ENCODE measurements around the gene BIK.
"Not testable (repeated sequence)": the region's sequence is repeated elsewhere in the genome, so short reads cannot be mapped to it uniquely, and the experiment has no call there.

BIK gene

GRCh38 chr22:43104056-43104625, 6.4 kb upstream of the BIK start:
- in situ Hi-C loops (cut with HindIII; ENCODE audit: low sequenced_read_pairs): not testable (repeated sequence)

GRCh38 chr22:43104950-43105349, 5.6 kb upstream of the BIK start:
- in situ Hi-C loops (cut with HindIII; ENCODE audit: low sequenced_read_pairs): not testable (repeated sequence)

GRCh38 chr22:43106302-43106701, 4.2 kb upstream of the BIK start:
- in situ Hi-C loops (cut with HindIII; ENCODE audit: low sequenced_read_pairs): no loop called here

- in situ Hi-C loops (cut with HindIII; ENCODE audit: low sequenced_read_pairs): no loop called here
These were observed 1.0 kb upstream of the BIK start for GRCh38 chr22:43109511-43109910.

GRCh38 chr22:43109921-43110443, 568 bp upstream of the BIK start:
- in situ Hi-C loops (cut with HindIII; ENCODE audit: low sequenced_read_pairs): no loop called here

GRCh38 chr22:43110927-43111623, 525 bp downstream of the BIK start:
- in situ Hi-C loops (cut with HindIII; ENCODE audit: low sequenced_read_pairs): no loop called here

GRCh38 chr22:43113526-43114251, 3.1 kb downstream of the BIK start:
- in situ Hi-C loops (cut with HindIII; ENCODE audit: low sequenced_read_pairs): no loop called here

- in situ Hi-C loops (cut with HindIII; ENCODE audit: low sequenced_read_pairs): no loop called here
These were observed 4.4 kb downstream of the BIK start for GRCh38 chr22:43114958-43115357.

GRCh38 chr22:43116932-43117331, 6.4 kb downstream of the BIK start:
- in situ Hi-C loops (cut with HindIII; ENCODE audit: low sequenced_read_pairs): no loop called here

GRCh38 chr22:43118024-43118849, 7.7 kb downstream of the BIK start:
- in situ Hi-C loops (cut with HindIII; ENCODE audit: low sequenced_read_pairs): no loop called here

- in situ Hi-C loops (cut with HindIII; ENCODE audit: low sequenced_read_pairs): no loop called here
These were observed 8.5 kb downstream of the BIK start for GRCh38 chr22:43118953-43119458.

- in situ Hi-C loops (cut with HindIII; ENCODE audit: low sequenced_read_pairs): no loop called here
These were observed 16.1 kb downstream of the BIK start for GRCh38 chr22:43126501-43127165.

- in situ Hi-C loops (cut with HindIII; ENCODE audit: low sequenced_read_pairs): no loop called here
These were observed 16.8 kb downstream of the BIK start for GRCh38 chr22:43127166-43127908.

GRCh38 chr22:43128116-43128515, 17.6 kb downstream of the BIK start:
- in situ Hi-C loops (cut with HindIII; ENCODE audit: low sequenced_read_pairs): no loop called here

GRCh38 chr22:43128928-43129424, 18.4 kb downstream of the BIK start:
- in situ Hi-C loops (cut with HindIII; ENCODE audit: low sequenced_read_pairs): no loop called here

- in situ Hi-C loops (cut with HindIII; ENCODE audit: low sequenced_read_pairs): no loop called here
These were observed 19.2 kb downstream of the BIK start for GRCh38 chr22:43129426-43130425.

- in situ Hi-C loops (cut with HindIII; ENCODE audit: low sequenced_read_pairs): no loop called here
These were observed 21.4 kb downstream of the BIK start for GRCh38 chr22:43131773-43132501.

- in situ Hi-C loops (cut with HindIII; ENCODE audit: low sequenced_read_pairs): no loop called here
These were observed 22.9 kb downstream of the BIK start for GRCh38 chr22:43133401-43133800.

All from DLD1 (cell line).